SK-N-SH treated with all-trans-retinoic acid at 6 μM for 48 hours (cell line): Measurements from ENCODE around the gene CHRNA4.

Experiments used
- ATAC-seq: fragments of 200-7000 bp; cut with Tn5 transposase; 3 replicates; pipeline ENCODE4 v1.9.1; 2020; ENCODE audit warnings: mild to moderate bottlenecking, moderate library complexity
- ARNTL ChIP-seq: fragments of 450-650 bp; formaldehyde crosslinking; IDR thresholded peaks from 2 replicates; pipeline ENCODE4 v1.5.0; 2020; ENCODE audit warnings: low read depth, mild to moderate bottlenecking, moderate library complexity, borderline replicate concordance
- BACH2 ChIP-seq: fragments of 250-450 bp; sonication (Bioruptor Pico); IDR thresholded peaks from 2 replicates; pipeline ENCODE4 v1.9.0; 2021; ENCODE audit warnings: mild to moderate bottlenecking, borderline replicate concordance
- CREB5 ChIP-seq: fragments of 250-450 bp; sonication (Bioruptor Pico); IDR thresholded peaks from 2 replicates; pipeline ENCODE4 v1.5.1; 2020; ENCODE audit warnings: low read depth, mild to moderate bottlenecking, moderate library complexity
- CSRNP3 ChIP-seq: fragments of 250-450 bp; sonication (Bioruptor Pico); IDR thresholded peaks from 2 replicates; pipeline ENCODE4 v1.5.1; 2021; ENCODE audit warnings: mild to moderate bottlenecking, moderate library complexity
- ESRRG ChIP-seq: fragments of 250-450 bp; sonication (Bioruptor Pico); IDR thresholded peaks from 2 replicates; pipeline ENCODE4 v1.6.1; 2021; ENCODE audit warnings: mild to moderate bottlenecking
- GLIS3 ChIP-seq: fragments of 250-450 bp; sonication (Bioruptor Pico); IDR thresholded peaks from 2 replicates; pipeline ENCODE4 v1.5.0; 2020; ENCODE audit warnings: mild to moderate bottlenecking, moderate library complexity
- ISL1 ChIP-seq: fragments of 250-450 bp; sonication (Bioruptor Pico); IDR thresholded peaks from 2 replicates; pipeline ENCODE4 v2.1.2; 2022; ENCODE audit warnings: mild to moderate bottlenecking, moderate library complexity
- OSR1 ChIP-seq: fragments of 250-450 bp; sonication (Bioruptor Pico); IDR thresholded peaks from 2 replicates; pipeline ENCODE4 v1.8.0; 2022; ENCODE audit warnings: moderate library complexity, mild to moderate bottlenecking, inconsistent platforms
- POU6F1 ChIP-seq: fragments of 250-450 bp; sonication (Bioruptor Pico); IDR thresholded peaks from 2 replicates; pipeline ENCODE4 v1.8.0; 2021; ENCODE audit warnings: low read depth, mild to moderate bottlenecking, moderate library complexity, borderline replicate concordance
- PPARA ChIP-seq: fragments of 250-450 bp; sonication (Bioruptor Pico); IDR thresholded peaks from 2 replicates; pipeline ENCODE4 v1.5.0; 2020; ENCODE audit warnings: mild to moderate bottlenecking, borderline replicate concordance
- RARB ChIP-seq: fragments of 250-450 bp; sonication (Bioruptor Pico); IDR thresholded peaks from 2 replicates; pipeline ENCODE4 v1.8.0; 2021; ENCODE audit warnings: mild to moderate bottlenecking, moderate library complexity
- SNAI2 ChIP-seq: fragments of 250-450 bp; sonication (Bioruptor Pico); IDR thresholded peaks from 2 replicates; pipeline ENCODE4 v1.5.0; 2020; ENCODE audit warnings: mild to moderate bottlenecking, moderate library complexity
- TOX ChIP-seq: fragments of 250-450 bp; sonication (Bioruptor Pico); IDR thresholded peaks from 2 replicates; pipeline ENCODE4 v1.8.0; 2021; ENCODE audit warnings: mild to moderate bottlenecking, moderate library complexity, borderline replicate concordance
- TSHZ2 ChIP-seq: fragments of 250-450 bp; sonication (Bioruptor Pico); IDR thresholded peaks from 2 replicates; pipeline ENCODE4 v1.5.0; 2020; ENCODE audit warnings: mild to moderate bottlenecking, moderate library complexity
- ZC3H10 ChIP-seq: fragments of 250-450 bp; sonication (Bioruptor Pico); IDR thresholded peaks from 2 replicates; pipeline ENCODE4 v1.5.1; 2021; ENCODE audit warnings: mild to moderate bottlenecking, moderate library complexity
- ZFP3 ChIP-seq: fragments of 250-450 bp; sonication (Bioruptor Pico); IDR thresholded peaks from 2 replicates; pipeline ENCODE4 v1.5.0; 2020; ENCODE audit warnings: mild to moderate bottlenecking, moderate library complexity
- ZFP30 ChIP-seq: fragments of 450-650 bp; formaldehyde crosslinking; IDR thresholded peaks from 2 replicates; pipeline ENCODE4 v1.5.0; 2022; ENCODE audit warnings: mild to moderate bottlenecking, moderate library complexity
- ZNF565 ChIP-seq: fragments of 450-650 bp; formaldehyde crosslinking; conservative IDR thresholded peaks from 2 replicates; pipeline ENCODE4 v1.5.0; 2020; ENCODE audit warnings: low read depth, mild to moderate bottlenecking, moderate library complexity
- ZNF70 ChIP-seq: fragments of 450-650 bp; formaldehyde crosslinking; IDR thresholded peaks from 2 replicates; pipeline ENCODE4 v1.5.0; 2020; ENCODE audit warnings: mild to moderate bottlenecking, moderate library complexity
- ZNF8 ChIP-seq: fragments of 450-650 bp; formaldehyde crosslinking; IDR thresholded peaks from 2 replicates; pipeline ENCODE4 v1.5.0; 2020; ENCODE audit warnings: mild to moderate bottlenecking, moderate library complexity

The CHRNA4 gene

GRCh38 chr20:63351326-63351700, 9.8 kb downstream of the CHRNA4 start:
- TF ChIP-seq ARNTL (CRISPR knock-in tag), result no peak
- TF ChIP-seq, all 23 proteins: peak for 0
- no peak for ATAC-seq

- no peak for TF ChIP-seq GLIS3 (CRISPR knock-in tag)
- no peak for TF ChIP-seq RARB
- no peak for TF ChIP-seq BACH2 (CRISPR knock-in tag)
- TF ChIP-seq ZNF565 (CRISPR knock-in tag), result no peak
- TF ChIP-seq OSR1 (CRISPR knock-in tag), result no peak
- no peak for TF ChIP-seq POU6F1 (CRISPR knock-in tag)
- no peak for TF ChIP-seq PPARA (CRISPR knock-in tag)
- no peak for TF ChIP-seq CSRNP3 (CRISPR knock-in tag)
- TF ChIP-seq SNAI2, result no peak
- no peak for TF ChIP-seq ZFP3 (CRISPR knock-in tag)
- TF ChIP-seq TOX (CRISPR knock-in tag), result no peak
- no peak for TF ChIP-seq ZNF70 (CRISPR knock-in tag)
- TF ChIP-seq TSHZ2, result no peak
- TF ChIP-seq ZNF8 (CRISPR knock-in tag), result no peak
- no peak for TF ChIP-seq ISL1
- no peak for TF ChIP-seq ESRRG (CRISPR knock-in tag)
- no peak for TF ChIP-seq CREB5 (CRISPR knock-in tag)
- TF ChIP-seq ARNTL (CRISPR knock-in tag), result no peak
- no peak for ATAC-seq
Measured at GRCh38 chr20:63350597-63351325, 10.4 kb downstream of the CHRNA4 start.

- no peak for TF ChIP-seq ZNF565 (CRISPR knock-in tag)
- no peak for TF ChIP-seq POU6F1 (CRISPR knock-in tag)
- TF ChIP-seq ZFP30 (CRISPR knock-in tag), result no peak
- ATAC-seq, result no peak
Measured at GRCh38 chr20:63350196-63350595, 11.0 kb downstream of the CHRNA4 start.

GRCh38 chr20:63349516-63349895, 11.6 kb downstream of the CHRNA4 start:
- ATAC-seq, result no peak
- TF ChIP-seq ZNF70 (CRISPR knock-in tag), result no peak
- no peak for TF ChIP-seq ESRRG (CRISPR knock-in tag)
- TF ChIP-seq TOX (CRISPR knock-in tag), result no peak
- TF ChIP-seq TSHZ2, result no peak
- no peak for TF ChIP-seq ZC3H10 (CRISPR knock-in tag)
- no peak for TF ChIP-seq ISL1
- no peak for TF ChIP-seq POU6F1 (CRISPR knock-in tag)
- TF ChIP-seq CSRNP3 (CRISPR knock-in tag), result no peak
- no peak for TF ChIP-seq ARNTL (CRISPR knock-in tag)
